ENCODE measurements around the gene CCM2L. TPM values are rescaled to one million over a fixed set of nuclear protein-coding genes. Genes with fewer than 3 reads are reported as not detected.

The CCM2L gene
- total and polyA plus RNA-seq, 9 of the 15 experiments (the other 6 are each of a cell fraction or from before 2014, with no cell fraction given) = 0.04 TPM; not detected in 8

DNA sequence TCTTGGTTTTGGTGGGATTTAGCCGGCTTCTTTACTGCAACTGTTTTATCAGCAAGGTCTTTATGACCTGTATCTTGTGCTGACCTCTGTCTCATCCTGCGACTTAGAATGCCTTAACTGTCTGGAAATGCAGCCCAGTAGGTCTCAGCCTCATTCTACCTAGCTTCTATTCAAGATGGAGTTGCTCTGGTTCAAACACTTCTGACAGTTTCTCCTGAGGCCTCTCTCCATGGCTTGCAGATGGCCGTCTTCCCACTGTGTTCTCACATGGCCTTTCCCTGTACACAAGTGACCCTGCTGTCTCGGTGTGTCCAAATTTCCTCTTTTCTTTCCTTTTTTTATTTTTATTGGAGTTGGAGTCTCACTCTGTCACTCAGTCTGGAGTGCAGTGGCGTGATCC, 4.2 kb upstream of the CCM2L start (continued):
- TF ChIP-seq DMBX1 (CRISPR knock-in tag; IDR thresholded peaks at IDR 0.05; ENCODE audit: borderline replicate concordance) (peak; percentile 90; the same call in 1 of the 2 replicates), TEAD1 (CRISPR knock-in tag; IDR thresholded peaks at IDR 0.05) (0 out of 4 replicates have a peak, but pooled peaks of 1 of the 2 experiments have one; percentile 36), ZNF347 (CRISPR knock-in tag; IDR thresholded peaks at IDR 0.05; ENCODE audit: low read depth) (no peak), YBX1 (IDR thresholded peaks at IDR 0.05) (no peak), STAG1 (CRISPR knock-in tag; IDR thresholded peaks at IDR 0.05; ENCODE audit: borderline replicate concordance) (no peak), PPARD (CRISPR knock-in tag; IDR thresholded peaks at IDR 0.05) (no peak), ZNF785 (CRISPR knock-in tag; IDR thresholded peaks at IDR 0.05) (no peak), FOXA1 (IDR thresholded peaks at IDR 0.05; ENCODE audit: borderline replicate concordance) (no peak), OTX1 (CRISPR knock-in tag; IDR thresholded peaks at IDR 0.05) (no peak), HNRNPK (IDR thresholded peaks at IDR 0.05; ENCODE audit: low read depth, low read length, poor library complexity, severe bottlenecking) (no peak), PCBP1 (IDR thresholded peaks at IDR 0.05; ENCODE audit: low read depth, low read length, poor library complexity, severe bottlenecking) (no peak), CSDE1 (IDR thresholded peaks at IDR 0.05) (no peak), DACH1 (IDR thresholded peaks at IDR 0.05; ENCODE audit: partially characterized antibody) (no peak), FOXK2 (conservative IDR thresholded peaks at IDR 0.05 in 1 of 2, IDR thresholded peaks at IDR 0.05 in 1 of 2; ENCODE audit: low read depth in 2 of 2) (no peak), ZFPM2 (CRISPR knock-in tag; IDR thresholded peaks at IDR 0.05) (no peak), PML (IDR thresholded peaks at IDR 0.05; ENCODE audit: low read length) (no peak), RUNX1 (IDR thresholded peaks at IDR 0.05; ENCODE audit: low read depth) (no peak), TAF9B (IDR thresholded peaks at IDR 0.05; ENCODE audit: partially characterized antibody) (no peak), SMARCA4 (IDR thresholded peaks at IDR 0.05) (no peak), GTF2A2 (tag; IDR thresholded peaks at IDR 0.05) (peak; percentile 74), ZNF76 (CRISPR knock-in tag; IDR thresholded peaks at IDR 0.05; ENCODE audit: borderline replicate concordance) (no peak), ZNF140 (CRISPR knock-in tag; IDR thresholded peaks at IDR 0.05) (no peak)
- TF ChIP-seq, protein P1, sequence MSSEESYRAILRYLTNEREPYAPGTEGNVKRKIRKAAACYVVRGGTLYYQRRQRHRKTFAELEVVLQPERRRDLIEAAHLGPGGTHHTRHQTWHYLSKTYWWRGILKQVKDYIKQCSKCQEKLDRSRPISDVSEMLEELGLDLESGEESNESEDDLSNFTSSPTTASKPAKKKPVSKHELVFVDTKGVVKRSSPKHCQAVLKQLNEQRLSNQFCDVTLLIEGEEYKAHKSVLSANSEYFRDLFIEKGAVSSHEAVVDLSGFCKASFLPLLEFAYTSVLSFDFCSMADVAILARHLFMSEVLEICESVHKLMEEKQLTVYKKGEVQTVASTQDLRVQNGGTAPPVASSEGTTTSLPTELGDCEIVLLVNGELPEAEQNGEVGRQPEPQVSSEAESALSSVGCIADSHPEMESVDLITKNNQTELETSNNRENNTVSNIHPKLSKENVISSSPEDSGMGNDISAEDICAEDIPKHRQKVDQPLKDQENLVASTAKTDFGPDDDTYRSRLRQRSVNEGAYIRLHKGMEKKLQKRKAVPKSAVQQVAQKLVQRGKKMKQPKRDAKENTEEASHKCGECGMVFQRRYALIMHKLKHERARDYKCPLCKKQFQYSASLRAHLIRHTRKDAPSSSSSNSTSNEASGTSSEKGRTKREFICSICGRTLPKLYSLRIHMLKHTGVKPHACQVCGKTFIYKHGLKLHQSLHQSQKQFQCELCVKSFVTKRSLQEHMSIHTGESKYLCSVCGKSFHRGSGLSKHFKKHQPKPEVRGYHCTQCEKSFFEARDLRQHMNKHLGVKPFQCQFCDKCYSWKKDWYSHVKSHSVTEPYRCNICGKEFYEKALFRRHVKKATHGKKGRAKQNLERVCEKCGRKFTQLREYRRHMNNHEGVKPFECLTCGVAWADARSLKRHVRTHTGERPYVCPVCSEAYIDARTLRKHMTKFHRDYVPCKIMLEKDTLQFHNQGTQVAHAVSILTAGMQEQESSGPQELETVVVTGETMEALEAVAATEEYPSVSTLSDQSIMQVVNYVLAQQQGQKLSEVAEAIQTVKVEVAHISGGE (CRISPR knock-in tag; IDR thresholded peaks at IDR 0.05) = no peak
- TF ChIP-seq, protein P2, sequence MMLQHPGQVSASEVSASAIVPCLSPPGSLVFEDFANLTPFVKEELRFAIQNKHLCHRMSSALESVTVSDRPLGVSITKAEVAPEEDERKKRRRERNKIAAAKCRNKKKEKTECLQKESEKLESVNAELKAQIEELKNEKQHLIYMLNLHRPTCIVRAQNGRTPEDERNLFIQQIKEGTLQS (IDR thresholded peaks at IDR 0.05) = no peak
- TF ChIP-seq, protein P2 (CRISPR knock-in tag; conservative IDR thresholded peaks at IDR 0.05) = no peak
- TF ChIP-seq, protein P3, sequence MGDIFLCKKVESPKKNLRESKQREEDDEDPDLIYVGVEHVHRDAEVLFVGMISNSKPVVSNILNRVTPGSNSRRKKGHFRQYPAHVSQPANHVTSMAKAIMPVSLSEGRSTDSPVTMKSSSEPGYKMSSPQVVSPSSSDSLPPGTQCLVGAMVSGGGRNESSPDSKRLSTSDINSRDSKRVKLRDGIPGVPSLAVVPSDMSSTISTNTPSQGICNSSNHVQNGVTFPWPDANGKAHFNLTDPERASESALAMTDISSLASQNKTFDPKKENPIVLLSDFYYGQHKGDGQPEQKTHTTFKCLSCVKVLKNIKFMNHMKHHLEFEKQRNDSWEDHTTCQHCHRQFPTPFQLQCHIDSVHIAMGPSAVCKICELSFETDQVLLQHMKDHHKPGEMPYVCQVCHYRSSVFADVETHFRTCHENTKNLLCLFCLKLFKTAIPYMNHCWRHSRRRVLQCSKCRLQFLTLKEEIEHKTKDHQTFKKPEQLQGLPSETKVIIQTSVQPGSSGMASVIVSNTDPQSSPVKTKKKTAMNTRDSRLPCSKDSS (IDR thresholded peaks at IDR 0.05; ENCODE audit: low read depth, partially characterized antibody) = no peak

Data from K562 (cell line).